ENCODE results near the gene GUCA1A.
"Not testable (repeated sequence)": the region's sequence is repeated elsewhere in the genome, so short reads cannot be mapped to it uniquely, and the experiment has no call there.

GUCA1A gene

GRCh38 chr6:42194056-42194455 is 20.9 kb downstream of the GUCA1A start:
- no peak for TF ChIP-seq CTCF (IDR thresholded peaks at IDR 0.05; ENCODE audit: extremely low read depth, insufficient read depth, missing control alignments)
- DNase-seq (ENCODE audit: low spot score), result no peak
- in situ Hi-C loops (cut with MboI; ENCODE audit: low pct_unique_long_range_greater_than_20kb, low sequenced_read_pairs, unreplicated experiment), result no loop called here

DNA sequence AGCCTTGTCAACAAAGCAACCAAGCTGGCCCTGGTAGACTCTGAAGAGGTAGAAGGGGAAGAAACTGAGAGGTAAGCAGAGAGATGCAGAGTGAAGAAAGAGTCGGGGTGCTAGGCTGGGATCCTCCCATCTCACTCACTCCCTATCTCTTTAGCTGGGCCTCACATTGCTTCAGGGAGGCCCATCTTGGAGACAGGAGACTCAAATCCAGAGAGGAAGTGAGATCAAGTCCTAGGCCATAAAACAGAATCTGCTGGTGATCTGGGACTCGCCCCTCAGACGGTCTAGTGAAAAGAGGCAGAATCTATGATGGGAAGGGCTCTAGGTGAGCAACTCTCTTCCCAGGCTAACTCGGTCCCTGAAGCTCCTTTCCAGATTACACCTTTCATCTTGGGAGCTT is 22.3 kb downstream of the GUCA1A start:
- in situ Hi-C loops (cut with MboI; ENCODE audit: low pct_unique_long_range_greater_than_20kb, low sequenced_read_pairs, unreplicated experiment), result no loop called here
- no peak for TF ChIP-seq CTCF (IDR thresholded peaks at IDR 0.05; ENCODE audit: extremely low read depth, insufficient read depth, missing control alignments)

DNA sequence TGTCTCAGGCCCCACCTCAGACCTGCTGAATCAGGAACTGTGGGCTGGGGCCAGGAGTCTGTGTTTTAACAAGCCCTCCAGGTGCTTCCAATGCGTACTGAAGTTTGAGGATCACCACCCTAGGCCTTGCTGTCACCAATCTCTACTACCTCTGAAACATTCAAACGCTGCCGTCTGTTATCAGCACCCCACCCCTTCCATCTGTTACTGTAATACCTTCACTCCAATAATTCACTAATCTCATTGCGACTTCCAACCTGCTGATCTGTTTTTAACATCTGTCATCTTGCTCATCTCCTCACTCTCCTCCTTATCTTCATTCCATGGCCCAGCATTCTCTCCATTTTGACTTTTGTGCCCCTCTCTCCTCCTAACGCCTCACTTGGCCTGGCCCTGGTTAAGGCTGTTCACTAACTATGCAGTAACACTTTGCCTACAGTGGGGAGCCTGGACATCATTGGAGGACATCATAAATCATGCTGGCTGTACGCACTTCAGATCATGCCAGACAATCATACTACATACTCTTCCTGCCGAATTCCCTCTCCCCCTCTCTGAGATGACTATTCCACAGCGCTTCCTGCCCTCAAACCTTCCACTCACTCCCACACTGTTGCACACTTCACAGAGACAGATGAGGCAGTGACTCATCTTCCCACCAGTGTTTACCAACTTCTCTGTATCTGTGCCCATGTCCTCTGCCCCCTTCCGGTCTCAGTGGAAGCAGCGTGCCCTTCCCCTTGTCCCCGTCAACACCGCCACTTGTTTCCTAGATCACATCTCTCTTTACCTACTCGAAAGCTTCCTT is 24.6 kb downstream of the GUCA1A start:
- no peak for DNase-seq (ENCODE audit: low spot score)

More for the DNA sequence above, 22.3 kb downstream of the GUCA1A start:
- DNase-seq (ENCODE audit: low spot score), result no peak

DNA sequence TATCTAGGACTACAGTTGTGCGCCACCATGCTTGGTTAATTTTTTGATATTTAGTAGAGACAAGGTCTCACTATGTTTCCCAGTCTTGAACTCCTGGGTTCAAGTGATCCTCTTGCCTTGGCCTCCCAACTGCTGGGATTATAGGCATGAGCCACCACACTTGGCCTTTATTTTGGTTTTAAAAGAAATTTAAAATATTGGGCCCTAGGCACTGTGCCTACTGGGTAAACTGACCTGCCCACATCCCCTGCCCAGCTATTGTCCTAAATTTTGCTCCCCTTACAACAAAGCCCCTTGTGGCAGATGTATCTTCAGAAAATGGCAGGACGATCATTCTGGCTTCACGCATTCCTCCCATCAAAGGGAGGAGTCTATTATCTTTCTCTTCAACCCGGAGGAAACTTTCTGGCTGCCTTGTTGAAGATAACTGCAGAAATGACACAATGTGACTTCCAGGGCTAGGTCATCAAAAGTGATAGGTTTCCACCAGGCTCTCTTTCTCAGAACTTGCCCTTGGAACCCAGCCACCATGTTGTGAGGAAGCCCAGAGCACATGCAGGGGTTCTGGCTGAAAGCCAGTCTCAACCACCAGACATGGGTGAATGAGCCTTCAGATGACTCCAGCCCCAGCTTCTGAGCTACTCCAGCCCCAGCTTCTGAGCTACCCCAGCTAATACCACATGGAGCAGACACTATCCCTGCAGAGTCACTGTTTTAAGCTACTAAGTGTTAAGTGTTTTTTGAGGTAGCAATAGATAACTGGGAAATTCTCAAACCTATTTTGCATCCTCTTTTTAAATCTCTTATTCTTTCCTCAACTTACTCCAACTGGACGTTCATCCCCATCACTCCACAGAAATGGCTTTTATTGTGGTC is 26.2 kb downstream of the GUCA1A start:
- no peak for TF ChIP-seq CTCF (IDR thresholded peaks at IDR 0.05; ENCODE audit: extremely low read depth, insufficient read depth, missing control alignments)
- no peak for DNase-seq (ENCODE audit: low spot score)
- in situ Hi-C loops (cut with MboI; ENCODE audit: low pct_unique_long_range_greater_than_20kb, low sequenced_read_pairs, unreplicated experiment), result no loop called here

More for the DNA sequence above, 24.6 kb downstream of the GUCA1A start:
- in situ Hi-C loops (cut with MboI; ENCODE audit: low pct_unique_long_range_greater_than_20kb, low sequenced_read_pairs, unreplicated experiment), result no loop called here
- TF ChIP-seq CTCF (IDR thresholded peaks at IDR 0.05; ENCODE audit: extremely low read depth, insufficient read depth, missing control alignments), result no peak

DNA sequence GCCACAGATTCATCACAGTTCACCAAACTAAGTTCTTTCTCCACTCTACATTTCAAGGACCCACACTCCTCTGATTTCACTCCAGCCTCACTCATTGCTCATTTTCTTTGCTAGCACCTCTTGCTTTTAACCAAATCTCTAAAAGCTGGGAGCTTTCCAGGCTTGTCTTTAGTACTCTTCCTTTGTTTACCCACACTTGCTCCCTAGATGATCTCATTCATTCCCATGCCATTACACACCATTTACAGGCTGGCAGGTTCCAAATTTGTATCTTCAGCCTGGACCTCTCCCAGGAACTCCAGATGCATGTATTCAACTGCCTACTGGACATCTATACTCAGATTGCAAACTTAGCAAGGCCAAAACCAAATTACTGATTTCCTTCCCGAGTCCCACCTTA is 26.9 kb downstream of the GUCA1A start:
- in situ Hi-C loops (cut with MboI; ENCODE audit: low pct_unique_long_range_greater_than_20kb, low sequenced_read_pairs, unreplicated experiment), result no loop called here
- TF ChIP-seq CTCF (IDR thresholded peaks at IDR 0.05; ENCODE audit: extremely low read depth, insufficient read depth, missing control alignments), result no peak
- DNase-seq (ENCODE audit: low spot score), result no peak

GRCh38 chr6:42201382-42201781 is 28.2 kb downstream of the GUCA1A start:
- no peak for TF ChIP-seq CTCF (IDR thresholded peaks at IDR 0.05; ENCODE audit: extremely low read depth, insufficient read depth, missing control alignments)
- in situ Hi-C loops (cut with MboI; ENCODE audit: low pct_unique_long_range_greater_than_20kb, low sequenced_read_pairs, unreplicated experiment), result no loop called here
- no peak for DNase-seq (ENCODE audit: low spot score)

DNA sequence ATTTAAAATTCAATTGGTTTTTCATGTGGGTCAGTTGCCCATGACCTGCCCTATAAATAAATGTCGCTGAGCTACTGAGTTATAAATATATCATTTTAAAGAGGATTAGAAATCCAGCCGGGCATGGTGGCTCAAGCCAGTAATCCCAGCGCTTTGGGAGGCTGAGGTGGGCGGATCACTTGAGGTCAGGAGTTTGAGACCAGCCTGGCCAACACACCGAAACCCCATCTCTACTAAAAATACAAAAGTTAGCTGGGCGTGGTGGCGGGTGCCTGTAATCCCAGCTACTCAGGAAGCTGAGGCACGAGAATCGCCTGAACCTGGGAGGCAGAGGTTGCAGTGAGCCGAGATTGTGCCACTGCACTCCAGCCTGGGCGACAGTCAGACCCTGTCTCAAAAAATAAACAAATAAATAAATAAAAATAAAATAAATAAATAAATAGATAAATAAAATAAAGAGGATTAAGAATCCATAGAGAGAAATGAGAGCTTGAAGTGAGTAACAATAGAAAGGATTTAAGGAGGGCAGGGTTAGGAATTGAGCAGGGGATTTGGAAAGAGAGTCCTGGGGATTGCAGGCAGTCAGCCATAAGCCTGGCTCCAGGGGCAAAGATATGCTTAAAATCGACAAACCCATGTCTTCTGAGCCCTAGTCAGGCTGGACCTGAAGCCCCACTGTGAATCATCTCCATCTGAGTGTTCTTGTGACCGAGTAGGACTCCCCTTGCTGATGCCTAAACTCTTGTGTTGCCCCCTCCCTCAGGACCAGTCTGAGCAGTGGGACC is 29.2 kb downstream of the GUCA1A start:
- in situ Hi-C loops (cut with MboI; ENCODE audit: low pct_unique_long_range_greater_than_20kb, low sequenced_read_pairs, unreplicated experiment); DNase-seq (ENCODE audit: low spot score): not testable (repeated sequence)

Measured in GM13977 (cell line).